Fibroblast of skin of right quadriceps (primary cell): ENCODE results near the gene DUT.

Experiments
- DNase-seq: peaks from one replicate; pipeline ENCODE4 v3.0.0-alpha.2; 2013

Gene DUT

DNA sequence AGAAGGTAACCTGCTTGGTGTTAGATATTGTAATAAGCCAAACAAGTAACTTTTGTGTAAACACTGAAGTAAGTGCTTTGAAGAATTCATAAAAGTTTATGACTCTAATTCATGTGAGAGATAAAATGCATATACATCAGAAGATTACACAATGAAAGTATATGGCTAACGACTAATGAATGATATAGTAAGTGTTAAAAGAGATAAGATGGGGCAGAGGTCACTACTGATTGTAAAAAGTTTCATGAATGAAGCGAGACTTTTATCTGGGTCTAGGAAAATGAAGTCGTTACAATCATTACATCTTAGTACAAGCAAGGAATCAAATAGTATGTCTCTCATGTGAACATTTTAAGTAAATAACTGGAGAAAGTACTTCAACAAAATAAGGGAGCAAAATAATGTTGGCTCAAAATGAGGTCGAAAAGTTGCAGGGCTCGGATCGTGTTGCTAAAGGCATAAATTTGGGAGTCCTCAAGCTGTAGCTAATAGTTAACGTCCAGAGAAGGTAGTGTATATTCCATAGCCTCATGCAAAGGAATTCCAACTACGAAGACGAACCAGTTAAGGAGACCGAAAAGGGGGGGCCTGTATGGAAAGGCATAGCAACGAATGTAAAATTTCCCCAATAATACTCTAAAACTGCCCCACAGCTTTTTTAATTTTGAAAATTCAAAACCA, 984 bp upstream of the DUT start:
- peak; percentile 25 for DNase-seq

- DNase-seq, result peak; percentile 78
Observed at GRCh38 chr15:48331796-48332641, 790 bp downstream of the DUT start.

GRCh38 chr15:48332642-48333034, 1.4 kb downstream of the DUT start:
- DNase-seq, result no peak

- DNase-seq, result no peak
Observed at GRCh38 chr15:48333540-48333939, 2.3 kb downstream of the DUT start.

GRCh38 chr15:48334260-48334659, 3.0 kb downstream of the DUT start:
- no peak for DNase-seq

DNA sequence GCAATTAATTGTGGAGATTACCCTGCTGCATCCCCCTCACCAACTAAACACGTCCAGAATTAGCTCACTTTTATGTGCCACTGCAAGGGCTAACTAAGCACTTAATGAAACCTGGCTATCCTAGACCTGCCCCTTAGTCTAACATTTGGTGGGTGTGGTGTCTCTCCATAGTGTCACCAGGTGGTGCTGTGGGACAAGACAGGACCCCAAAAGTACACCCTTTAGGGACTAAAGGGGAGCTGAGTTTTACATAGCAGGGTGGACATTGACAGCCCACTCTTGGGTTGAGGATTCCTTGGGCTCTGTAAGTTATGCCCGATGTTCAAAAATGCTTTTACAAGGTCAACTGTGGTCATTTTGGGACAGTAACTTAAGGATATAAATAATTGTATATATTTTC, 5.7 kb downstream of the DUT start:
- DNase-seq, result peak; percentile 20

DNA sequence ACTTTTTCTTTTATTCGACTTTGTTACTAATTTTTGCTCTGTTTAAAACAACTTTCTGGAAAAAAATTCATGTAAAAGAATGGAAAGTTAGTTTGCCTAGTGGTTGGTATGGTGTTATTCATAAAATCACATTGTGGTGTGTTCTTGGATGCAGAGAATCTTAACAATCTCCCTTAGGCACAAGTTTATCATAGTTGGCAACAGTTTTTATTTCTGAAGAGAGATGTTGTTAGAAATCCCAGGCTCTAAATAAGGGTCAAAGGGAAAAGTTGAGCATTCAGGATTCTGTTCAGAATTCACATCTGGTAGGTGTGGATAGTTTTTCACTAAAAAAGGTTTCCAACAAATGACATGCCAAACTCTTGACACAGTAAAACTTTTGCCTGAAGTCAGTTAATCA, 6.4 kb downstream of the DUT start:
- no peak for DNase-seq

DNA sequence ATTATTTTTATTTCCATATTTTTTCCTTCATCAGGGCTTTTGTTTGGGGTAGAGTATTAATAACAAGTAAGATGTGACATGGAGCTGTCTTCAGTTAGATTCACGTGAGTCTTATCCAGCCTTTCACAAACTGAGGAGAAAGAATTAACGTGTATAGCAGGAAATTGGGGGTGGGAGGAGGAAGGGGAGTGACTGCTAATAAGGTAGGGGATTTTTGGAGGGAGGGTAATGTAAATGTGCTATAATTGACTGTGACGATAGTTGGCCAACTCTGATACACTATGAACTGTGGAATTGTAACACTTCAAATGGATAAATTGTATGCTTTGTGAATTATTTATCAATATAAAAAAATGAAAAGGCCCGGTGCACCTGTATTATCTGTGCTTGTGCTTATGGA, 8.9 kb downstream of the DUT start:
- no peak for DNase-seq

- DNase-seq, result no peak
Observed at GRCh38 chr15:48343865-48344264, 12.6 kb downstream of the DUT start.

GRCh38 chr15:48345516-48345915, 14.3 kb downstream of the DUT start:
- no peak for DNase-seq

- DNase-seq, result peak; percentile 66
Observed at GRCh38 chr15:48352474-48353072, 21.3 kb downstream of the DUT start.

- DNase-seq, result no peak
Observed at GRCh38 chr15:48354694-48355303, 23.6 kb downstream of the DUT start.

DNA sequence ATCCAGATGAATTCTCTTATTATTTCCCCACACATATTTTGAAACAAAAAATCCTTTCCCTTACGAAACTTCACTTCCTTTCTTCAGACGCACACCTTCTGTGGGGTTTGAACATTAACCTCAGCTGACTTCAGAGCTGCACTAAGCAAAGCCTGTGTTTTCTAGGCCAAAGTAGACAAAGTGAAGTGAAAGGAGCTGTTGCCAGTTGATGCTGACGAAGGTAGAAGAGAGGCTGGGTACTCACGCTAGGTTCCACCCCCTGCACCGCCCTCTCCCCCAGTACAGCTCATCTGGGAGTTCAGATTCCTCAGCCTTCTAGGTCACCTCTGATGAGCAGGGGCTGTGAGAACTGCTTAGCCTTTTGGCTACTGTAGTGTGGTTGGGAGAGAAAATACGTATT, 24.1 kb downstream of the DUT start:
- peak; percentile 32 for DNase-seq

- peak; percentile 42 for DNase-seq
Observed at GRCh38 chr15:48358229-48359152, 27.3 kb downstream of the DUT start.

DNA sequence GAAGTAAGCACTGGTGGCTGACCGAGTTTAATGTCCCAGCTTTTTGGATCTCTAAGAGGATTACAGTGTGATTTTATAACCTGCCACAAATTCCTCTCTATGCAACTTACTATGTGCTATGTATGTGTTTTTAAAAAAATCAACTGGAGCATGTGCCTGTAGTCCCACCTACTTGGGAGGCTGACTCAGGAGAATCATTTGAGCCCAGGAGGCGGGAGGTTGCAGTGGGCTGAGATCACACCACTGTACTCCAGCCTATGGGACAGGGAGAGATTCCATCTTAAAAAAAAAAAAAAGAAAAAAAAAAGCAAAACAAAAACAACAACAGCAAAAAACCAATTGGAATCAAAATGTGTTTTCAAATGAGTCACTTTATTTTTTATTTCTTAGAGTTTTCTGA, 29.6 kb downstream of the DUT start:
- DNase-seq, result peak; percentile 59

DNA sequence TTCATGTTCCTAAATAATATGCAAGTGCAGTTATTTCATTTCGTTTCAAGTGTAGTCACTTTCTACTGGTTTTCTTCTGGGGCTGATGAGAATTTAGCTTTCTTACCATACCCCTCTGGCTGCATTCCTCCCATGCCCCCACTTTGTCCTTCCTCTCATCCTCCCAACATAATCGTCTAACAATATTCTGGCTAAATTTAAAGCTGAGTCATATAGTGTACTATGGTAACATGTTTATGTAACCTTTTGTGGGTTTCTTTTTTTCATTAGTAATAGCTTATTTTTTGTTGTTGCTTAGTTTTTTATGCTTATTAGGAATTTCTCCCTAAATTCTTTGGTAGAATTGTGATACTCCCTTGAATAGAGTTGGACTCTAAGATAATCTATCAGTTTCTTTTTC, 30.5 kb downstream of the DUT start:
- DNase-seq, result peak; percentile 65

DNA sequence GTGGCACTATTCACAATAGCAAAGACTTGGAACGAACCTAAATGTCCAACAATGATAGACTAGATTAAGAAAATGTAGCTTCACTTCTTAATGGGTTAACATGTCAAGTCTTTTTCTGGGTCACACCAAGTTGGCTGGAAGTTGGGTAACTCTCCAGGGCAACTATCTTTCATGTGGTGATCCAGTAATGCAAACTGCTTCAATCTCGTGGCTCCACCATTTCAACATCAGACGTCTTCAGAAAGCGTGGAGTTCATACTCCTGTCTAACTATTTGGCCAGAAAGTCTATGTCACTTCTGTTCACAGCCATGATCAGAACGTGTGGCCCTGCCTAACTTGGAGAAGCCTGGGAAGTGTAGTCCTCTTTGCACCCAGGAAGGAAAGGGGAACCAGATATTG, 32.2 kb downstream of the DUT start:
- DNase-seq, result no peak

DNA sequence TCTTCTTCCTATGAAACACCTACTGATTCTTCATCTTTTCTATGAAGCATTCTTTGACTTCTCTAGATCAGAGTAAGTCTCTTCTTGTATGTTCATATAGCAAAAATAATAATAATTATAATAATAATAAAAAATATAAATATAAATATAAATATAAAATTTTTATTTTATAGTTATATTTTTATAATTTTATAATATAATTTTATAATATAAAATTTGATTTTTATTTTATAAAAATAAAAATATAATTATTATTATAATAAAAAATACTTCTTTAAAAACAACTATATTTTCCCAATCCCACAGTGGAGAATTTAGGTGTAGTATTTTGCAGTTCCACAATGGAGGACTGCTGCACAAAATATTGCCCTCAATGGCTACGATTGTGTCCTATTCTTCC, 34.3 kb downstream of the DUT start:
- DNase-seq, result no peak

GRCh38 chr15:48366584-48367312, 35.5 kb downstream of the DUT start:
- no peak for DNase-seq

GRCh38 chr15:48367483-48367882, 36.3 kb downstream of the DUT start:
- DNase-seq, result no peak

DNA sequence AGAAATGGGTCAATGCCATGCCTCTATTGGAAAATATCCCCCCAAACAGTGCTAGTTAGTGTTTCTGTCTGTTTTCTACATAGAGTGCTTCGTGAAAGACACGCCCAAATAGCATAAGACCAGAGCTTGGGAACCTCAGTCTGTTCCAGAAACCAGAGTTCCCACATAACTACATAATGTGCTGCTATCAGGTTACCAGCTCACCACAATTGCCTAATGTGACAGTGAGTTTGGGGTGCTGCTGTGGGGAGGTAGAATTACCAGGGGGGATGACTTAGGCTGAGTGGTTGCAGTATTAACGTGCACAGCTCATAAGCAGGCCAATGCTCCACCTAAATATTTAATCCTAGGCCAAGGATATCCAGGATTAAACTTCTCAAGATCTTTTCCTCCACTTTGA, 39.2 kb downstream of the DUT start:
- peak; percentile 87 for DNase-seq

DNA sequence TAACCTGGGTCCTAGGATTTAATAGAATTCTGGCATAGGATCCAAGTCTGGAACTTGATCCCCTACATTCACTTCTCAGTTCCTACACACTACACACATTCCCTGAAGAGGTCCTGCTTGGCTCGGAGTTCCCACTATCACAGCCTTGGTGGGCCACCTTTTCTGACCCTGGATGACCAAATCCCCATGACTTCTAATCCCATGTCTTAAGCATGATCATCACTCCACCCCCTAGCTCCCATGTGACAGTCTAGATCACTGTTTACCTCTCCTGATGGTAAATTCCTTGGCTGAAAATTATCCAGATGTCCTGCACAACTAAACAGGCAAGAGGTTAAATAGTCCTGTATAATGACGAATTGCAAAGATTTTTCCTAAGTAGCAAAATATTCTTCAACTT, 40.3 kb downstream of the DUT start:
- no peak for DNase-seq
